ENCODE measurements around the gene KIAA1671.

DNA sequence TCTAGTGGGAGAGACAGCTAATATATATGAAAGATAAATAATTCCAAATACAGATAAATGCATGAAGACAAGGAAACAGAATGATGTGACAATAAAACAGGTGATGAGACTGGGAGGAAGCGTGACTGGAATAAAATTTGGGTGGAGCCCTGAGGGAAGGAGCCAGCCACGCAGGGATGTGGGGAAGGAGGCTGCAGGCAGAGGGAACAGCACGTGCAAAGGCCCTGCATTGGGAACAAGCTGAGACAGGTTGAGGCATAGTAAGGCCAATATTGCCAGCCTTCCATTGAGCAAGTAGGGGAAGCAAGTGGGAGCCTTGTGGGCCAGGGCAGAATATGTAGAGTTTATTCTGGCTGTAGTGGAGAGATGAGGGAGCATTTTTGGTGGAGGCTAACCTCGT lies 139.6 kb downstream of the KIAA1671 start:
- no peak for TF ChIP-seq EZH2phosphoT487 (conservative IDR thresholded peaks at IDR 0.05; ENCODE audit: low read length)
- TF ChIP-seq CTCF (IDR thresholded peaks at IDR 0.05; ENCODE audit: insufficient read depth, low read length, poor library complexity, severe bottlenecking): no peak

All from SU-DHL-6 (cell line).